WTC11 (cell line): ENCODE results near the gene FAF1.

Experiments
- IRF2 ChIP-seq: sonication (generic); formaldehyde crosslinking; IDR thresholded peaks from 2 replicates; pipeline ENCODE4 v1.8.0; 2022; ENCODE audit warnings: low read depth, missing genetic modification reagents, borderline replicate concordance
- KAT7 ChIP-seq: sonication (generic); formaldehyde crosslinking; IDR thresholded peaks from 2 replicates; pipeline ENCODE4 v1.8.1; 2023; ENCODE audit warnings: missing genetic modification reagents, mild to moderate bottlenecking, borderline replicate concordance
- NFE2L1 ChIP-seq: sonication (generic); formaldehyde crosslinking; IDR thresholded peaks from 2 replicates; pipeline ENCODE4 v1.8.1; 2023; ENCODE audit warnings: missing genetic modification reagents
- NR3C1 ChIP-seq: sonication (generic); formaldehyde crosslinking; conservative IDR thresholded peaks from 2 replicates; pipeline ENCODE4 v1.8.1; 2023; ENCODE audit warnings: low read depth, mild to moderate bottlenecking, missing genetic modification reagents
- ZNF263 ChIP-seq: sonication (generic); formaldehyde crosslinking; IDR thresholded peaks from 2 replicates; pipeline ENCODE4 v1.8.1; 2022; ENCODE audit warnings: low read depth, mild to moderate bottlenecking, moderate library complexity, missing genetic modification reagents
- TF ChIP-seq, protein P1 (sequence below): sonication (generic); formaldehyde crosslinking; IDR thresholded peaks from 2 replicates; pipeline ENCODE4 v1.8.0; 2022; ENCODE audit warnings: mild to moderate bottlenecking, missing genetic modification reagents
- TF ChIP-seq, protein P2 (sequence below): fragments of 200-600 bp; IDR thresholded peaks from 2 replicates; pipeline ENCODE4 v1.8.0; 2022; ENCODE audit warnings: antibody characterized with exemption
- TF ChIP-seq, protein P3 (sequence below): sonication (generic); formaldehyde crosslinking; IDR thresholded peaks from 2 replicates; pipeline ENCODE4 v1.8.0; 2022; ENCODE audit warnings: mild to moderate bottlenecking, missing genetic modification reagents
- TF ChIP-seq, protein P4 (sequence below): sonication (generic); formaldehyde crosslinking; IDR thresholded peaks from 2 replicates; pipeline ENCODE4 v1.8.1; 2023; ENCODE audit warnings: mild to moderate bottlenecking, missing genetic modification reagents, borderline replicate concordance
- TF ChIP-seq, protein P5 (sequence below): fragments of 250-450 bp; sonication (Bioruptor Pico); IDR thresholded peaks from 2 replicates; pipeline ENCODE4 v1.9.0; 2021; ENCODE audit warnings: mild to moderate bottlenecking, borderline replicate concordance

DNA sequence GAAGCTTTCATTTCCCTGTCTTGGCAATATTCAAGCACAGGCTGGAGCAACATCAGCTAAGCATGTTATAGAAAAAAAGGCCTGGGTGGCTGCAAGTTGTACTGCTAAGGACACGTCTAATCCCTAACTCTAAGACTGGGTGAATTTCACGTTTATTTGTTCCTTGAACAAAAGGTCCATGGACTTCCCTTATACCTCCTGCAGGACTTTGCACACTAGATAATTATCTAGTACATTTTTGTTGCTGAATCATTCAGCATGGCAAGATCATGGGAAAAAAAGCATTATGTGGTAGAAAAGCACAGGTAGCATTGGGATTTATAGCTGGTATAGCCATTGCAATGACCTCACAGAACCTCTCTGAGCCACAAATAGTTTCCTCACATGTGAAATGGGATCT lies 406.1 kb downstream of the FAF1 start:
- no peak for TF ChIP-seq KAT7 (CRISPR knock-in tag)
- TF ChIP-seq, protein P1, sequence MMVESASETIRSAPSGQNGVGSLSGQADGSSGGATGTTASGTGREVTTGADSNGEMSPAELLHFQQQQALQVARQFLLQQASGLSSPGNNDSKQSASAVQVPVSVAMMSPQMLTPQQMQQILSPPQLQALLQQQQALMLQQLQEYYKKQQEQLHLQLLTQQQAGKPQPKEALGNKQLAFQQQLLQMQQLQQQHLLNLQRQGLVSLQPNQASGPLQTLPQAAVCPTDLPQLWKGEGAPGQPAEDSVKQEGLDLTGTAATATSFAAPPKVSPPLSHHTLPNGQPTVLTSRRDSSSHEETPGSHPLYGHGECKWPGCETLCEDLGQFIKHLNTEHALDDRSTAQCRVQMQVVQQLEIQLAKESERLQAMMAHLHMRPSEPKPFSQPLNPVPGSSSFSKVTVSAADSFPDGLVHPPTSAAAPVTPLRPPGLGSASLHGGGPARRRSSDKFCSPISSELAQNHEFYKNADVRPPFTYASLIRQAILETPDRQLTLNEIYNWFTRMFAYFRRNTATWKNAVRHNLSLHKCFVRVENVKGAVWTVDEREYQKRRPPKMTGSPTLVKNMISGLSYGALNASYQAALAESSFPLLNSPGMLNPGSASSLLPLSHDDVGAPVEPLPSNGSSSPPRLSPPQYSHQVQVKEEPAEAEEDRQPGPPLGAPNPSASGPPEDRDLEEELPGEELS (CRISPR knock-in tag): no peak
- TF ChIP-seq, protein P2, sequence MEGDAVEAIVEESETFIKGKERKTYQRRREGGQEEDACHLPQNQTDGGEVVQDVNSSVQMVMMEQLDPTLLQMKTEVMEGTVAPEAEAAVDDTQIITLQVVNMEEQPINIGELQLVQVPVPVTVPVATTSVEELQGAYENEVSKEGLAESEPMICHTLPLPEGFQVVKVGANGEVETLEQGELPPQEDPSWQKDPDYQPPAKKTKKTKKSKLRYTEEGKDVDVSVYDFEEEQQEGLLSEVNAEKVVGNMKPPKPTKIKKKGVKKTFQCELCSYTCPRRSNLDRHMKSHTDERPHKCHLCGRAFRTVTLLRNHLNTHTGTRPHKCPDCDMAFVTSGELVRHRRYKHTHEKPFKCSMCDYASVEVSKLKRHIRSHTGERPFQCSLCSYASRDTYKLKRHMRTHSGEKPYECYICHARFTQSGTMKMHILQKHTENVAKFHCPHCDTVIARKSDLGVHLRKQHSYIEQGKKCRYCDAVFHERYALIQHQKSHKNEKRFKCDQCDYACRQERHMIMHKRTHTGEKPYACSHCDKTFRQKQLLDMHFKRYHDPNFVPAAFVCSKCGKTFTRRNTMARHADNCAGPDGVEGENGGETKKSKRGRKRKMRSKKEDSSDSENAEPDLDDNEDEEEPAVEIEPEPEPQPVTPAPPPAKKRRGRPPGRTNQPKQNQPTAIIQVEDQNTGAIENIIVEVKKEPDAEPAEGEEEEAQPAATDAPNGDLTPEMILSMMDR: no peak
- TF ChIP-seq, protein P3, sequence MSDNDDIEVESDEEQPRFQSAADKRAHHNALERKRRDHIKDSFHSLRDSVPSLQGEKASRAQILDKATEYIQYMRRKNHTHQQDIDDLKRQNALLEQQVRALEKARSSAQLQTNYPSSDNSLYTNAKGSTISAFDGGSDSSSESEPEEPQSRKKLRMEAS: no peak
- TF ChIP-seq, protein P4, sequence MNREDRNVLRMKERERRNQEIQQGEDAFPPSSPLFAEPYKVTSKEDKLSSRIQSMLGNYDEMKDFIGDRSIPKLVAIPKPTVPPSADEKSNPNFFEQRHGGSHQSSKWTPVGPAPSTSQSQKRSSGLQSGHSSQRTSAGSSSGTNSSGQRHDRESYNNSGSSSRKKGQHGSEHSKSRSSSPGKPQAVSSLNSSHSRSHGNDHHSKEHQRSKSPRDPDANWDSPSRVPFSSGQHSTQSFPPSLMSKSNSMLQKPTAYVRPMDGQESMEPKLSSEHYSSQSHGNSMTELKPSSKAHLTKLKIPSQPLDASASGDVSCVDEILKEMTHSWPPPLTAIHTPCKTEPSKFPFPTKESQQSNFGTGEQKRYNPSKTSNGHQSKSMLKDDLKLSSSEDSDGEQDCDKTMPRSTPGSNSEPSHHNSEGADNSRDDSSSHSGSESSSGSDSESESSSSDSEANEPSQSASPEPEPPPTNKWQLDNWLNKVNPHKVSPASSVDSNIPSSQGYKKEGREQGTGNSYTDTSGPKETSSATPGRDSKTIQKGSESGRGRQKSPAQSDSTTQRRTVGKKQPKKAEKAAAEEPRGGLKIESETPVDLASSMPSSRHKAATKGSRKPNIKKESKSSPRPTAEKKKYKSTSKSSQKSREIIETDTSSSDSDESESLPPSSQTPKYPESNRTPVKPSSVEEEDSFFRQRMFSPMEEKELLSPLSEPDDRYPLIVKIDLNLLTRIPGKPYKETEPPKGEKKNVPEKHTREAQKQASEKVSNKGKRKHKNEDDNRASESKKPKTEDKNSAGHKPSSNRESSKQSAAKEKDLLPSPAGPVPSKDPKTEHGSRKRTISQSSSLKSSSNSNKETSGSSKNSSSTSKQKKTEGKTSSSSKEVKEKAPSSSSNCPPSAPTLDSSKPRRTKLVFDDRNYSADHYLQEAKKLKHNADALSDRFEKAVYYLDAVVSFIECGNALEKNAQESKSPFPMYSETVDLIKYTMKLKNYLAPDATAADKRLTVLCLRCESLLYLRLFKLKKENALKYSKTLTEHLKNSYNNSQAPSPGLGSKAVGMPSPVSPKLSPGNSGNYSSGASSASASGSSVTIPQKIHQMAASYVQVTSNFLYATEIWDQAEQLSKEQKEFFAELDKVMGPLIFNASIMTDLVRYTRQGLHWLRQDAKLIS (CRISPR knock-in tag): no peak
- TF ChIP-seq ZNF263 (CRISPR knock-in tag): no peak
- TF ChIP-seq IRF2: no peak
- no peak for TF ChIP-seq NFE2L1 (CRISPR knock-in tag)
- TF ChIP-seq NR3C1: no peak
- TF ChIP-seq, protein P5, sequence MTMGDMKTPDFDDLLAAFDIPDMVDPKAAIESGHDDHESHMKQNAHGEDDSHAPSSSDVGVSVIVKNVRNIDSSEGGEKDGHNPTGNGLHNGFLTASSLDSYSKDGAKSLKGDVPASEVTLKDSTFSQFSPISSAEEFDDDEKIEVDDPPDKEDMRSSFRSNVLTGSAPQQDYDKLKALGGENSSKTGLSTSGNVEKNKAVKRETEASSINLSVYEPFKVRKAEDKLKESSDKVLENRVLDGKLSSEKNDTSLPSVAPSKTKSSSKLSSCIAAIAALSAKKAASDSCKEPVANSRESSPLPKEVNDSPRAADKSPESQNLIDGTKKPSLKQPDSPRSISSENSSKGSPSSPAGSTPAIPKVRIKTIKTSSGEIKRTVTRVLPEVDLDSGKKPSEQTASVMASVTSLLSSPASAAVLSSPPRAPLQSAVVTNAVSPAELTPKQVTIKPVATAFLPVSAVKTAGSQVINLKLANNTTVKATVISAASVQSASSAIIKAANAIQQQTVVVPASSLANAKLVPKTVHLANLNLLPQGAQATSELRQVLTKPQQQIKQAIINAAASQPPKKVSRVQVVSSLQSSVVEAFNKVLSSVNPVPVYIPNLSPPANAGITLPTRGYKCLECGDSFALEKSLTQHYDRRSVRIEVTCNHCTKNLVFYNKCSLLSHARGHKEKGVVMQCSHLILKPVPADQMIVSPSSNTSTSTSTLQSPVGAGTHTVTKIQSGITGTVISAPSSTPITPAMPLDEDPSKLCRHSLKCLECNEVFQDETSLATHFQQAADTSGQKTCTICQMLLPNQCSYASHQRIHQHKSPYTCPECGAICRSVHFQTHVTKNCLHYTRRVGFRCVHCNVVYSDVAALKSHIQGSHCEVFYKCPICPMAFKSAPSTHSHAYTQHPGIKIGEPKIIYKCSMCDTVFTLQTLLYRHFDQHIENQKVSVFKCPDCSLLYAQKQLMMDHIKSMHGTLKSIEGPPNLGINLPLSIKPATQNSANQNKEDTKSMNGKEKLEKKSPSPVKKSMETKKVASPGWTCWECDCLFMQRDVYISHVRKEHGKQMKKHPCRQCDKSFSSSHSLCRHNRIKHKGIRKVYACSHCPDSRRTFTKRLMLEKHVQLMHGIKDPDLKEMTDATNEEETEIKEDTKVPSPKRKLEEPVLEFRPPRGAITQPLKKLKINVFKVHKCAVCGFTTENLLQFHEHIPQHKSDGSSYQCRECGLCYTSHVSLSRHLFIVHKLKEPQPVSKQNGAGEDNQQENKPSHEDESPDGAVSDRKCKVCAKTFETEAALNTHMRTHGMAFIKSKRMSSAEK (CRISPR knock-in tag): no peak
